SHP77 (cell line): ENCODE results near the gene NDUFB10.

ENCODE experiments used
- DNase-seq, 2 experiments: peaks; one replicate each; lab custom pipeline; 2025; lab: John Stamatoyannopoulos, UW

NDUFB10 gene

GRCh38 chr16:1984347-1985225 is 25.2 kb downstream of the NDUFB10 start:
- no peak for DNase-seq

- DNase-seq, result no peak
These were observed 26.3 kb downstream of the NDUFB10 start for GRCh38 chr16:1985466-1986150.

GRCh38 chr16:1987198-1987597 is 27.9 kb downstream of the NDUFB10 start:
- no peak for DNase-seq

GRCh38 chr16:1989209-1990100 is 30.1 kb downstream of the NDUFB10 start, which contains the start of gene SYNGR3:
SYNGR3 (plus strand) TSS chr16:1989970; CDS start chr16:1990103, 133 bp downstream.
- no peak for DNase-seq

GRCh38 chr16:1990101-1990350 is 30.7 kb downstream of the NDUFB10 start:
- no peak for DNase-seq

GRCh38 chr16:1990351-1991134 is 31.2 kb downstream of the NDUFB10 start:
- DNase-seq, result peak in 1 of 2 experiments; percentile 35

- no peak for DNase-seq
These were observed 31.8 kb downstream of the NDUFB10 start for GRCh38 chr16:1991135-1991551.

GRCh38 chr16:1991588-1991947 is 32.2 kb downstream of the NDUFB10 start:
- DNase-seq, result no peak

- no peak for DNase-seq
These were observed 32.8 kb downstream of the NDUFB10 start for GRCh38 chr16:1991948-1992703.

- no peak for DNase-seq
These were observed 33.5 kb downstream of the NDUFB10 start for GRCh38 chr16:1992704-1993317.

- no peak for DNase-seq
These were observed 34.4 kb downstream of the NDUFB10 start for GRCh38 chr16:1993731-1994131.

- DNase-seq, result no peak
These were observed 38.4 kb downstream of the NDUFB10 start for GRCh38 chr16:1997494-1998359.

GRCh38 chr16:1998360-1998835 is 39.1 kb downstream of the NDUFB10 start:
- DNase-seq, result no peak

- no peak for DNase-seq
These were observed 39.8 kb downstream of the NDUFB10 start for GRCh38 chr16:1998852-1999801.

- no peak for DNase-seq
These were observed 40.7 kb downstream of the NDUFB10 start for GRCh38 chr16:1999866-2000514.

GRCh38 chr16:2001035-2001434 is 41.7 kb downstream of the NDUFB10 start:
- DNase-seq, result no peak

- no peak for DNase-seq
These were observed 42.4 kb downstream of the NDUFB10 start for GRCh38 chr16:2001456-2002355.
